Panc1 (cell line): Measurements from ENCODE around the gene NR2F1.

ENCODE experiments used
- CTCF ChIP-seq: fragments of 450-650 bp; IDR thresholded peaks from 2 replicates; pipeline ENCODE4 v1.5.1; 2017; ENCODE audit warnings: mild to moderate bottlenecking
- REST ChIP-seq, 2 experiments: IDR thresholded peaks; 2 replicates each; pipeline ENCODE4 v1.6.1; 2011 to 2012; ENCODE audit warnings: low read depth in 2 of 2, control low read depth in 1 of 2, low read length in 1 of 2, mild to moderate bottlenecking in 1 of 2, moderate library complexity in 1 of 2; ENCODE audit not compliant: insufficient read depth in 1 of 2

DNA sequence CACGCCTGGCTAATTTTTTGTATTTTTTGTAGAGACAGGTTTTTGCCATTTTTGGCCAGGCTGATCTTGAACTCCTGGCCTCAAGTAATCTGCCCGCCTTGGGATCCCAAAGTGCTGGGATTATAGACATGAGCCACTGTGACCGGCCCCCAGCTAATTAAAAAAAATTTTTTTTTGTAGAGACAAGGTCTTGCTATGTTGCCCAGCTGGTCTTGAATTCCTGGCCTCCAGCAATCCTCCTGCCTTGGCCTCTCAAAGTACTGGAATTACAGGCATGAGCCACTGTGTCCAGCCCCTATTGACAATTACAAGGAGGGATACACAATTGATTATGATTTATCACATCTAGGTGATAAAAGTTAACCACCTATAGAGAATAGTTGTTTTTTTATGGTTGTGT, 59.5 kb downstream of the NR2F1 start:
- TF ChIP-seq CTCF (no peak), REST (IDR thresholded peaks at IDR 0.05; ENCODE audit: insufficient read depth in 1 of 2, low read depth in 2 of 2, low read length in 1 of 2) (no peak)
